Hepatocyte (in vitro differentiated cells): ENCODE results near the gene CCT5. TPM values are rescaled to one million over a fixed set of nuclear protein-coding genes. Genes with fewer than 3 reads are reported as not detected.

Experiments used
- DNase-seq: peaks from one replicate; pipeline ENCODE4 v3.0.0-alpha.2; 2016; ENCODE audit warnings: low spot score
- H2AFZ ChIP-seq: fragments of 200-600 bp; sonication (generic); 2 replicates; pipeline ENCODE4 v1.6.0; 2016; ENCODE audit warnings: antibody characterized with exemption, mild to moderate bottlenecking
- H3K27ac ChIP-seq: fragments of 200-600 bp; sonication (generic); 2 replicates; pipeline ENCODE4 v1.5.1; 2016; ENCODE audit warnings: mild to moderate bottlenecking
- H3K27me3 ChIP-seq: fragments of 200-600 bp; sonication (generic); 2 replicates; pipeline ENCODE4 v1.6.1; 2016
- H3K36me3 ChIP-seq: fragments of 200-600 bp; sonication (generic); replicated peaks from 2 replicates; pipeline ENCODE4 v1.5.1; 2016; ENCODE audit warnings: low read depth; ENCODE audit not compliant: insufficient read depth
- H3K4me1 ChIP-seq: fragments of 200-600 bp; sonication (generic); 2 replicates; pipeline ENCODE4 v1.5.1; 2016; ENCODE audit warnings: mild to moderate bottlenecking, moderate library complexity; ENCODE audit not compliant: insufficient read depth
- H3K4me2 ChIP-seq: fragments of 200-600 bp; sonication (generic); 2 replicates; pipeline ENCODE4 v1.6.0; 2016
- H3K4me3 ChIP-seq: fragments of 200-600 bp; sonication (generic); 2 replicates; pipeline ENCODE4 v1.5.1; 2016; ENCODE audit warnings: mild to moderate bottlenecking
- H3K79me2 ChIP-seq: fragments of 200-600 bp; sonication (generic); 2 replicates; pipeline ENCODE4 v1.6.0; 2017; ENCODE audit warnings: mild to moderate bottlenecking
- H3K9me2 ChIP-seq: fragments of 200-600 bp; sonication (generic); replicated peaks from 2 replicates; pipeline ENCODE4 v1.6.0; 2017; ENCODE audit warnings: mild to moderate bottlenecking; ENCODE audit not compliant: insufficient read depth
- H3K9me3 ChIP-seq: fragments of 200-600 bp; sonication (generic); 2 replicates; pipeline ENCODE4 v1.5.1; 2016; ENCODE audit warnings: low read depth, mild to moderate bottlenecking
- H4K20me1 ChIP-seq: fragments of 200-600 bp; sonication (generic); 2 replicates; pipeline ENCODE4 v1.6.0; 2016; ENCODE audit warnings: mild to moderate bottlenecking; ENCODE audit not compliant: insufficient read depth, poor library complexity, severe bottlenecking
- EZH2 ChIP-seq: fragments of 200-600 bp; sonication (generic); IDR thresholded peaks from 2 replicates; pipeline ENCODE4 v1.6.1; 2016; ENCODE audit warnings: antibody characterized with exemption, mild to moderate bottlenecking, borderline replicate concordance
- EZH2phosphoT487 ChIP-seq: fragments of 200-600 bp; sonication (generic); IDR thresholded peaks from one replicate; pipeline ENCODE4 v1.6.1; 2018; ENCODE audit warnings: antibody characterized with exemption, mild to moderate bottlenecking, low read depth, moderate library complexity; ENCODE audit not compliant: unreplicated experiment, severe bottlenecking
- WGBS: methylation state at CpG from one replicate; pipeline ENCODE4 v1.1.6; 2016; ENCODE audit warnings: low lambda C conversion rate; ENCODE audit errors: missing lambda C conversion rate; 5-methylcytosine and 5-hydroxymethylcytosine counted together
- polyA plus RNA-seq: library from polyadenylated mRNA; unstranded; fragments of >200 nt; fragmentation: Nextera tagmentation; extraction: Ambion mirVana; gene quantifications from 2 replicates; pipeline ENCODE4 v1.2.1, GENCODE V29; 2016
- total RNA-seq: library from RNA; depleted of rRNA; stranded (reverse); fragments of >200 nt; gene quantifications from 2 replicates; pipeline ENCODE4 v1.2.3, GENCODE V29; 2014
- TF ChIP-seq, protein P1 (sequence below): fragments of 200-600 bp; sonication (generic); IDR thresholded peaks from 2 replicates; pipeline ENCODE4 v1.5.1; 2016; ENCODE audit warnings: antibody characterized with exemption, mild to moderate bottlenecking; ENCODE audit not compliant: poor library complexity

CCT5 gene
- total and polyA plus RNA-seq, 2 experiments from 2014 or later = 203 to 282 TPM

DNA sequence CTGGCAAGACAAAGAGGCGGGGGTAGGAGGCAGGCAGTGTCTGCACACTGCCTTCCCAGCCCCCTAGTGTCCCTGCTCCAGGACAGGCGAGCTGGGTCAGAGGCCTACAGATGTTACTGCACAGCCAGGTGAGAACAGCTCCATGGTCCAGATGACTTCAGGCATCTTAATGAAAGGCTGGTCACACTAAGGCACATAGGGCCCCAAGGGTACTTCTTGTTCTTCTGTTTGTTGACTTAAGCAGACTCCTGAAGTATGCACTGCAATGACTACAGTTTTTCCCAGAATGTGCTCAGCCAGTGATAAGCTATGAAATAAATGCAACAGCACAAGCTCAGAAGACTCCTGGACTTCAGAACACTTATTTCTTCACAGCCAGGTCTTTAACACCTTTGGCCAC lies 27.8 kb upstream of the CCT5 start:
- Histone ChIP-seq H3K27me3 (no peaks in the 10 kb centered on the region), H3K4me2 (no peak overlapping the region), H2AFZ (no peak overlapping the region), H3K36me3 (no peaks in the 10 kb centered on the region), H4K20me1 (no peaks in the 10 kb centered on the region), H3K4me3 (no peak overlapping the region), H3K9me3 (no peaks in the 10 kb centered on the region), H3K79me2 (no peaks in the 10 kb centered on the region), H3K27ac (peak overlapping the region; percentile 34), H3K9me2 (no peaks in the 10 kb centered on the region), H3K4me1 (no peaks in the 10 kb centered on the region)
- peak; percentile 37 for DNase-seq
- no peak for TF ChIP-seq EZH2phosphoT487
- TF ChIP-seq EZH2 = no peak
- TF ChIP-seq, protein P1, sequence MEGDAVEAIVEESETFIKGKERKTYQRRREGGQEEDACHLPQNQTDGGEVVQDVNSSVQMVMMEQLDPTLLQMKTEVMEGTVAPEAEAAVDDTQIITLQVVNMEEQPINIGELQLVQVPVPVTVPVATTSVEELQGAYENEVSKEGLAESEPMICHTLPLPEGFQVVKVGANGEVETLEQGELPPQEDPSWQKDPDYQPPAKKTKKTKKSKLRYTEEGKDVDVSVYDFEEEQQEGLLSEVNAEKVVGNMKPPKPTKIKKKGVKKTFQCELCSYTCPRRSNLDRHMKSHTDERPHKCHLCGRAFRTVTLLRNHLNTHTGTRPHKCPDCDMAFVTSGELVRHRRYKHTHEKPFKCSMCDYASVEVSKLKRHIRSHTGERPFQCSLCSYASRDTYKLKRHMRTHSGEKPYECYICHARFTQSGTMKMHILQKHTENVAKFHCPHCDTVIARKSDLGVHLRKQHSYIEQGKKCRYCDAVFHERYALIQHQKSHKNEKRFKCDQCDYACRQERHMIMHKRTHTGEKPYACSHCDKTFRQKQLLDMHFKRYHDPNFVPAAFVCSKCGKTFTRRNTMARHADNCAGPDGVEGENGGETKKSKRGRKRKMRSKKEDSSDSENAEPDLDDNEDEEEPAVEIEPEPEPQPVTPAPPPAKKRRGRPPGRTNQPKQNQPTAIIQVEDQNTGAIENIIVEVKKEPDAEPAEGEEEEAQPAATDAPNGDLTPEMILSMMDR = no peak
- 93% methylated on average over 2 of the region's 2 CpGs for WGBS

DNA sequence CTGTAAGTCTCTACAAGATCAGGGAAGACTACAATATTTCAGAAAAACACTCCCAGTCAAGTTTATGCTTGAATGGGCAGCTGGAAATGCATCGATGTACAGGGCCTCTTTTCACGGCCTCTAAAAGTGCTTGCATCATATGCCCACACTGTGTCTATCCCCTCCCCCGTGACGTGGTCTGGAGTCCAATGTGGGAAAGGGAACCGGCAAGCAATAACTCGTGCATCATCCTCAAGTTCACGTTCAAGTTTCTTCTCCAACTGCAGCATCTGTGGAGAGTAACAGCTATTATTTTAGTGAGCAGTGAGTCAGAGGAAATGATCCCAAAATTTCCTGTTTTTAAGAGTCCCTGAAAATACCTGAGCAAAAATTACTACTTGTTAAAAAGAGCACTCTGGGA lies 22.7 kb upstream of the CCT5 start:
- H3K4me3 ChIP-seq = no peak overlapping the region
- no peak overlapping the region for H3K27ac ChIP-seq
- no peak for DNase-seq
- no peak overlapping the region for H3K4me2 ChIP-seq
- no peaks in the 10 kb centered on the region for H4K20me1 ChIP-seq
- no peaks in the 10 kb centered on the region for H3K9me3 ChIP-seq
- no peaks in the 10 kb centered on the region for H3K4me1 ChIP-seq
- no peaks in the 10 kb centered on the region for H3K36me3 ChIP-seq
- H2AFZ ChIP-seq = no peak overlapping the region
- TF ChIP-seq, protein P1 = no peak
- TF ChIP-seq EZH2phosphoT487 (no peak), EZH2 (no peak)
- no peaks in the 10 kb centered on the region for H3K9me2 ChIP-seq
- WGBS = 93% methylated on average over 7 of the region's 7 CpGs
- no peaks in the 10 kb centered on the region for H3K27me3 ChIP-seq
- no peaks in the 10 kb centered on the region for H3K79me2 ChIP-seq

DNA sequence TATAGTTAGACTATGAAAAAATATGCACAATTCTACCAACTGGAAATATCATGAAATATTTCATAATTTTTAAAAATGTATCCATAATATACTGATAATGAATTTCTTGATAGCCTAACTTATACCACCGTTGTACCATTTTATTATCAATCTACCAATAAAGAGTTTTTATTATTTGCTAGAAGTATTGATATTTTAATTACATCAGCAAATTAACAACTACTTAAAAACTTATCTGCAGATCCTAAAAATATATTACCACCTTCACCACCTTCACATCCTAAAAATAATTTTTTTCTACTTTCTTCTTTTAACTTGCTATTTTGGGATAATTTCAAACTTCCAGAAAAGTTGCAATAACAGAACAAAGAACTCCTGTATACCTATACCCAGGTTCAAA lies 21.8 kb upstream of the CCT5 start:
- Histone ChIP-seq H3K36me3 (no peaks in the 10 kb centered on the region), H3K4me3 (no peak overlapping the region), H4K20me1 (no peaks in the 10 kb centered on the region)

More for the DNA sequence above, 21.8 kb upstream of the CCT5 start:
- Histone ChIP-seq H3K27ac (no peak overlapping the region), H3K27me3 (no peaks in the 10 kb centered on the region), H3K9me3 (no peaks in the 10 kb centered on the region), H3K4me1 (no peaks in the 10 kb centered on the region), H2AFZ (no peak overlapping the region), H3K4me2 (no peak overlapping the region), H3K79me2 (no peaks in the 10 kb centered on the region), H3K9me2 (no peaks in the 10 kb centered on the region)
- TF ChIP-seq EZH2 = no peak
- TF ChIP-seq, protein P1 = no peak
- no peak for TF ChIP-seq EZH2phosphoT487
- WGBS = 95% methylated on average over 1 of the region's 1 CpG
- DNase-seq = no peak
